HEK293T (cell line): ENCODE measurements around the gene TEC.

Experiments used
- BHLHE40 ChIP-seq: fragments of 450-650 bp; IDR thresholded peaks from 2 replicates; pipeline ENCODE4 v1.6.1; 2016; ENCODE audit warnings: mild to moderate bottlenecking, moderate library complexity, borderline replicate concordance
- CTBP1 ChIP-seq: fragments of 450-650 bp; IDR thresholded peaks from 2 replicates; pipeline ENCODE4 v1.6.1; 2016; ENCODE audit warnings: borderline replicate concordance
- ELF4 ChIP-seq: fragments of 450-650 bp; IDR thresholded peaks from 2 replicates; pipeline ENCODE4 v1.6.1; 2017; ENCODE audit warnings: antibody characterized with exemption
- FOXK2 ChIP-seq: fragments of 450-650 bp; IDR thresholded peaks from 2 replicates; pipeline ENCODE4 v1.6.1; 2016; ENCODE audit warnings: mild to moderate bottlenecking
- FOXM1 ChIP-seq: fragments of 450-650 bp; IDR thresholded peaks from 2 replicates; pipeline ENCODE4 v1.6.1; 2017; ENCODE audit warnings: mild to moderate bottlenecking, borderline replicate concordance
- HDGF ChIP-seq: fragments of 450-650 bp; IDR thresholded peaks from 2 replicates; pipeline ENCODE4 v1.6.1; 2017; ENCODE audit warnings: antibody characterized with exemption, borderline replicate concordance
- L3MBTL2 ChIP-seq: fragments of 450-650 bp; conservative IDR thresholded peaks from 2 replicates; pipeline ENCODE4 v1.6.1; 2016; ENCODE audit warnings: mild to moderate bottlenecking
- NFRKB ChIP-seq: fragments of 450-650 bp; IDR thresholded peaks from 2 replicates; pipeline ENCODE4 v1.6.1; 2016; ENCODE audit warnings: mild to moderate bottlenecking, moderate library complexity
- SP1 ChIP-seq: fragments of 450-650 bp; IDR thresholded peaks from 2 replicates; pipeline ENCODE4 v1.6.1; 2017
- SUZ12 ChIP-seq: fragments of 450-650 bp; IDR thresholded peaks from 2 replicates; pipeline ENCODE4 v1.6.1; 2016; ENCODE audit warnings: mild to moderate bottlenecking
- TF ChIP-seq, protein P1 (sequence below): fragments of 450-650 bp; IDR thresholded peaks from 2 replicates; pipeline ENCODE4 v1.6.1; 2016

DNA sequence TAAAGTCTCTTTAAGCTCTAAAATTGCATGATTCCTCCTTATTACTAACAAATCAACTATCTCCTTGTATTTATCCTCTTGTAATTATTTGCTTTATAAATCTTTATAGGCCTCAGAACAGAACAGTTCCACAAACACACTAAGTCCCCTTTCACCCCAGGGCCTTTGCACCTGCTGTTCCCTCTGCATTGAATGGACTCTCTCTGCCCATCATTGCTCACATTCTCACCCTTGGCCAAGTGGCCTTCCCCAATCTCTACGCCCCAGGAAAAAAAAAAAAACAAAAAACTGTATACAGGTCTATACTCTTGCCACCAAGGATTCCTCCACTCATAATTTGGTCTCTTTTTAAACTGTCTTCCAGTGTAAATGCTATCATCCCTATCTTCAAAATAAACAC lies 53.7 kb downstream of the TEC start:
- TF ChIP-seq BHLHE40: no peak
- TF ChIP-seq SP1: no peak
- no peak for TF ChIP-seq FOXK2
- no peak for TF ChIP-seq FOXM1
- TF ChIP-seq SUZ12: no peak
- no peak for TF ChIP-seq HDGF
- no peak for TF ChIP-seq ELF4
- no peak for TF ChIP-seq NFRKB
- no peak for TF ChIP-seq CTBP1
- TF ChIP-seq, protein P1, sequence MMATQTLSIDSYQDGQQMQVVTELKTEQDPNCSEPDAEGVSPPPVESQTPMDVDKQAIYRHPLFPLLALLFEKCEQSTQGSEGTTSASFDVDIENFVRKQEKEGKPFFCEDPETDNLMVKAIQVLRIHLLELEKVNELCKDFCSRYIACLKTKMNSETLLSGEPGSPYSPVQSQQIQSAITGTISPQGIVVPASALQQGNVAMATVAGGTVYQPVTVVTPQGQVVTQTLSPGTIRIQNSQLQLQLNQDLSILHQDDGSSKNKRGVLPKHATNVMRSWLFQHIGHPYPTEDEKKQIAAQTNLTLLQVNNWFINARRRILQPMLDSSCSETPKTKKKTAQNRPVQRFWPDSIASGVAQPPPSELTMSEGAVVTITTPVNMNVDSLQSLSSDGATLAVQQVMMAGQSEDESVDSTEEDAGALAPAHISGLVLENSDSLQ: no peak
- no peak for TF ChIP-seq L3MBTL2
